Measurements from ENCODE around the gene AGAP4.
"Not testable (repeated sequence)": the region's sequence is repeated elsewhere in the genome, so short reads cannot be mapped to it uniquely, and the experiment has no call there.

Gene AGAP4

GRCh38 chr10:45847400-45847799 is at the start of gene AGAP4:
Gene AGAP4 (minus strand): TSS chr10:45847500. CDS start chr10:45847347, 153 bp downstream.
- not testable (repeated sequence) for H3K27ac ChIP-seq

GRCh38 chr10:45890721-45891120 is 43.4 kb upstream of the AGAP4 start:
- H3K27ac ChIP-seq = not testable (repeated sequence)

GRCh38 chr10:45889539-45890230 is 42.4 kb upstream of the AGAP4 start:
- H3K27ac ChIP-seq = not testable (repeated sequence)

DNA sequence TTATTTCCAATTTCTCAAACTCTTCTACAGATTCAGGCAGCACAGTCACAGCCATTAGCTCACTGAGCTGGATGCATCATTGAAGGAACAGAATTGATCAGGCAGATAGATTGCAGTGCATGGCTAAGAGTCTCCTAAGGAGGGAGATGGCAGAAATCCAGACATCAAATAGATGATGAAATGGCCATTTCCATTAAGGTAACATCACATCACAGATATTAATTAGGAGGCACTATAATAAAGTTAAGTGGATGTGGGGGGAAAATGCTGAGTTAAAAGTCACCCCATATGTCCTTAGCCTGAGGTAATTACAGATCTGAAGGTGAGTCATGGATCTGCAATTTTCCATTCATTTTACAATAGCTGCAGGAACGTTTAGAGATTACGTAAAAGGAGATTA is 35.6 kb upstream of the AGAP4 start:
- not testable (repeated sequence) for H3K27ac ChIP-seq

- not testable (repeated sequence) for H3K27ac ChIP-seq
Measured at GRCh38 chr10:45865404-45865803, 18.1 kb upstream of the AGAP4 start.

GRCh38 chr10:45864264-45864663 is 17.0 kb upstream of the AGAP4 start:
- H3K27ac ChIP-seq = not testable (repeated sequence)

DNA sequence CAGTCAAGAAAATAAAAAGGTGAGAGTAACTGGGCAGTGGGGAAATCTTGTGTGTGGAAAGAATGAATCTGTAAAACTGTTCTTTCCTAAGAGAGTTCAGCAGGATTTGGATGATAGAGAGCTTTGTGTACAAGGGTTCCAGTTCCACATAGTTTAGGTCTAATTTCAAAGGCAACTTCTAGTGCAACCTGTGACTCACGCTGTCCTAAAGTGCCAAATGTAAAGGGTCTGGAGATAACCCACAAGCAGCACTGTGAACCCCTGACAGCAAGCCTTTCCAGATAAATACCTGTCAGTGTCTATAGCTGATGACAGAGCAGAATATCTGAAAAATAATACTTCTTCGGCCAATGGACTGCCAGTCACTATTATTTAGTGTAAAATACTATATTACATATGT is 16.3 kb upstream of the AGAP4 start:
- not testable (repeated sequence) for H3K27ac ChIP-seq

DNA sequence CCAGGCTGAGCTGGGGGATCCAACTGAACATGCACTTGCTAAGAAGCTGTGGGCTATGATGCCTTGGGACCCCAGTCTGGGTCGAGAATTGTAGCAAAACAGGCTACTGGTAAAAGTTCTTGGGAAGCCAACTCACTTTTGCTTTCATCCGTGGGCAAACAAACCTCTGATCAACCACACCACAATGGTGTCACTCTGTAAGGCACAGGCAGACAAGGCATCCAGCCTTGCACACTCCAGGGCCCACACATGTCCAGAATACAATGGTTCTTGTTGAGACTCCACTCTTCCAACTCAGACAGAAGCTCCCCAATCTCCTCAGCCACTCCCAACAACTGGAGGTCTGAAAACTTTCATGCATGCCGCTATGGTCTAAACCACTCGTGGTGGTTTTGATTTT is 10.6 kb upstream of the AGAP4 start:
- not testable (repeated sequence) for H3K27ac ChIP-seq

- H3K27ac ChIP-seq = not testable (repeated sequence)
Measured at GRCh38 chr10:45848467-45848866, 1.2 kb upstream of the AGAP4 start.

DNA sequence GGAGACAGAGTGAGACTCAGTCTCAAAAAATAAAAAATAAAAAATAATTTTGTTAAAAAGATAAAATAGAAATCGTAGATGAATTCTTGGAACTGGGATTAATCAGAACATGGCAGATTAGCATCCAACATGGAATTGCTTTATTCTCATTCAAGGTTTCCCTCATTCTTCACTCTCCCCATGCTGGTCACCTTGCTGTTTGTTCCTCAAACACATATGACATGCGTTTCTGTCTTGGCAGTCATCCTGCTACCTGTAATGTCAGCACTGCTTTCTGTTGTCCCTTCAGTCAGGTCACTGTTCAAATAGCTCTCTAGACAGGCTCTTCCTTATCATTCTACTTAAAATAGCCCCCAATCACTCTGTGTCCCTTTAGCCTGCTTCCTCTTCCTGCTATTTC is 24.4 kb downstream of the AGAP4 start:
- not testable (repeated sequence) for H3K27ac ChIP-seq

GRCh38 chr10:45820107-45820830 is 27.0 kb downstream of the AGAP4 start:
- H3K27ac ChIP-seq = not testable (repeated sequence)

- no peak overlapping the region for H3K27ac ChIP-seq
- TF ChIP-seq, protein P1, sequence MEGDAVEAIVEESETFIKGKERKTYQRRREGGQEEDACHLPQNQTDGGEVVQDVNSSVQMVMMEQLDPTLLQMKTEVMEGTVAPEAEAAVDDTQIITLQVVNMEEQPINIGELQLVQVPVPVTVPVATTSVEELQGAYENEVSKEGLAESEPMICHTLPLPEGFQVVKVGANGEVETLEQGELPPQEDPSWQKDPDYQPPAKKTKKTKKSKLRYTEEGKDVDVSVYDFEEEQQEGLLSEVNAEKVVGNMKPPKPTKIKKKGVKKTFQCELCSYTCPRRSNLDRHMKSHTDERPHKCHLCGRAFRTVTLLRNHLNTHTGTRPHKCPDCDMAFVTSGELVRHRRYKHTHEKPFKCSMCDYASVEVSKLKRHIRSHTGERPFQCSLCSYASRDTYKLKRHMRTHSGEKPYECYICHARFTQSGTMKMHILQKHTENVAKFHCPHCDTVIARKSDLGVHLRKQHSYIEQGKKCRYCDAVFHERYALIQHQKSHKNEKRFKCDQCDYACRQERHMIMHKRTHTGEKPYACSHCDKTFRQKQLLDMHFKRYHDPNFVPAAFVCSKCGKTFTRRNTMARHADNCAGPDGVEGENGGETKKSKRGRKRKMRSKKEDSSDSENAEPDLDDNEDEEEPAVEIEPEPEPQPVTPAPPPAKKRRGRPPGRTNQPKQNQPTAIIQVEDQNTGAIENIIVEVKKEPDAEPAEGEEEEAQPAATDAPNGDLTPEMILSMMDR (IDR thresholded peaks at IDR 0.05) = no peak
- no peak for TF ChIP-seq ZFX (IDR thresholded peaks at IDR 0.05; ENCODE audit: borderline replicate concordance)
Measured at GRCh38 chr10:45819552-45819951, 27.7 kb downstream of the AGAP4 start.

GRCh38 chr10:45817912-45818311 is 29.4 kb downstream of the AGAP4 start:
- TF ChIP-seq ZFX (IDR thresholded peaks at IDR 0.05; ENCODE audit: borderline replicate concordance) = no peak
- TF ChIP-seq, protein P1 (IDR thresholded peaks at IDR 0.05) = no peak
- no peak overlapping the region for H3K27ac ChIP-seq

Measured in 22Rv1 (cell line).